Vagina (tissue), 2 donors: ENCODE data around the gene RIPOR3.

Experiments used
- CTCF ChIP-seq, 3 experiments: fragments of 450-650 bp in 2 of 3; fragments of 200-600 bp in 1 of 3; sonication (generic) in 1 of 3; IDR thresholded peaks; one replicate each; pipeline ENCODE4 v1.5.1; 2017 to 2019; ENCODE audit warnings: antibody characterized with exemption in 3 of 3, mild to moderate bottlenecking in 2 of 3, moderate library complexity in 2 of 3
- POLR2A ChIP-seq, 2 donors: fragments of 450-650 bp; IDR thresholded peaks; one replicate each; pipeline ENCODE4 v1.6.1; 2017; ENCODE audit warnings: antibody characterized with exemption in 2 of 2, mild to moderate bottlenecking in 2 of 2, moderate library complexity in 2 of 2

DNA sequence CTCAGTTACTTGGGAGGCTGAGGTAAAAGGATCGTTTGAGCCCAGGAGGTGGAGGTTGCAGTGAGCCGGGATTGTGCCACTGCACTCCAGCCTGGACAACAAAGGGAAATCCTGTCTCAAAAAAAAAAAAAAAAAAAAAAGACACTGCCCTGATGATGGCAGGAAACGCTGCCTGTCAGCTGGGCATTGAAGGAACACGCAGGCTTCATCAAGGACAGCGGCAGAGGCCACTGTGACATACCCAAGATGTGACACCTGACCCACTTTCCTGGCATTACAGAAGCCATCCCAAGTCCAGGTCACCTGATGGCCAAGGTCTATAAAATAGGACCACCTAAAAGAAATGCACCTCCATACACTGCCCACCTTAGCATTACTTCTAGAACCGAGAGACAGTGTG is 75.9 kb downstream of the RIPOR3 start:
- TF ChIP-seq POLR2A (IDR thresholded peaks at IDR 0.05) (no peak), CTCF (IDR thresholded peaks at IDR 0.05) (no peak)
